PC-9 (cell line): ENCODE measurements around the gene VAT1L.

ENCODE experiments used
- EZH2 ChIP-seq: fragments of 200-600 bp; sonication (generic); IDR thresholded peaks from 2 replicates; pipeline ENCODE4 v1.8.0; 2017; ENCODE audit warnings: antibody characterized with exemption, low read depth
- TF ChIP-seq, protein P1 (sequence below): fragments of 200-600 bp; sonication (generic); conservative IDR thresholded peaks from 2 replicates; pipeline ENCODE4 v1.6.1; 2017; ENCODE audit warnings: mixed run types, antibody characterized with exemption, mild to moderate bottlenecking, moderate library complexity

GRCh38 chr16:77876776-77877175, 88.4 kb downstream of the VAT1L start:
- TF ChIP-seq, protein P1, sequence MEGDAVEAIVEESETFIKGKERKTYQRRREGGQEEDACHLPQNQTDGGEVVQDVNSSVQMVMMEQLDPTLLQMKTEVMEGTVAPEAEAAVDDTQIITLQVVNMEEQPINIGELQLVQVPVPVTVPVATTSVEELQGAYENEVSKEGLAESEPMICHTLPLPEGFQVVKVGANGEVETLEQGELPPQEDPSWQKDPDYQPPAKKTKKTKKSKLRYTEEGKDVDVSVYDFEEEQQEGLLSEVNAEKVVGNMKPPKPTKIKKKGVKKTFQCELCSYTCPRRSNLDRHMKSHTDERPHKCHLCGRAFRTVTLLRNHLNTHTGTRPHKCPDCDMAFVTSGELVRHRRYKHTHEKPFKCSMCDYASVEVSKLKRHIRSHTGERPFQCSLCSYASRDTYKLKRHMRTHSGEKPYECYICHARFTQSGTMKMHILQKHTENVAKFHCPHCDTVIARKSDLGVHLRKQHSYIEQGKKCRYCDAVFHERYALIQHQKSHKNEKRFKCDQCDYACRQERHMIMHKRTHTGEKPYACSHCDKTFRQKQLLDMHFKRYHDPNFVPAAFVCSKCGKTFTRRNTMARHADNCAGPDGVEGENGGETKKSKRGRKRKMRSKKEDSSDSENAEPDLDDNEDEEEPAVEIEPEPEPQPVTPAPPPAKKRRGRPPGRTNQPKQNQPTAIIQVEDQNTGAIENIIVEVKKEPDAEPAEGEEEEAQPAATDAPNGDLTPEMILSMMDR = no peak
- no peak for TF ChIP-seq EZH2
